ENCODE measurements around the gene NDUFS8. TPM values are rescaled to one million over a fixed set of nuclear protein-coding genes. Genes with fewer than 3 reads are reported as not detected.

NDUFS8 gene
- total RNA-seq, 2 experiments from 2014 or later, result 70.5 to 72.5 TPM

- Histone ChIP-seq H3K4me1 (ENCODE audit: insufficient read depth, low read length) (no peaks in the 10 kb centered on the region), H3K27me3 (ENCODE audit: control insufficient read depth in 1 of 2, insufficient read depth in 2 of 2, low read length in 2 of 2) (no peaks in the 10 kb centered on the region), H3K27ac (ENCODE audit: low read depth in 1 of 2, low read length in 2 of 2) (no peak overlapping the region), H3K4me3 (ENCODE audit: low read length) (no peak overlapping the region), H3K36me3 (ENCODE audit: insufficient read depth, low read length) (no peaks in the 10 kb centered on the region), H3K9me3 (ENCODE audit: control insufficient read depth in 1 of 2, insufficient read depth in 1 of 2, low read length in 2 of 2) (peaks cover 0 to 2% of the 10 kb centered on the region in 2 experiments)
- DNase-seq, result no peak
- intact Hi-C loops (cut with DNase I, micrococcal nuclease), result no loop called here
- TF ChIP-seq CTCF (IDR thresholded peaks at IDR 0.05), result no peak
- ChIA-PET CTCF (no interaction called here), POLR2A (no interaction called here)
- Mint-ChIP-seq H3K27ac (no peak overlapping the region), H3K27me3 (no peaks in the 10 kb centered on the region), H3K4me1 (ENCODE audit: low read depth) (no peaks in the 10 kb centered on the region), H3K36me3 (ENCODE audit: low read depth) (no peaks in the 10 kb centered on the region), H3K9me3 (no peaks in the 10 kb centered on the region), H3K4me3 (no peak overlapping the region)
- ATAC-seq (ENCODE audit: poor library complexity), result no peak
Measured at GRCh38 chr11:68018730-68019190, 11.7 kb upstream of the NDUFS8 start.

GRCh38 chr11:68019486-68019885, 11.0 kb upstream of the NDUFS8 start:
- Mint-ChIP-seq H3K4me1 (ENCODE audit: low read depth) (no peaks in the 10 kb centered on the region), H3K36me3 (ENCODE audit: low read depth) (no peaks in the 10 kb centered on the region), H3K27ac (no peak overlapping the region), H3K9me3 (no peaks in the 10 kb centered on the region), H3K4me3 (no peak overlapping the region), H3K27me3 (no peaks in the 10 kb centered on the region)
- H3K4me1 ChIP-seq (ENCODE audit: insufficient read depth, low read length), result no peaks in the 10 kb centered on the region
- H3K27ac ChIP-seq (ENCODE audit: low read depth in 1 of 2, low read length in 2 of 2), result no peak overlapping the region
- no peak overlapping the region for H3K4me3 ChIP-seq (ENCODE audit: low read length)
- H3K36me3 ChIP-seq (ENCODE audit: insufficient read depth, low read length), result no peaks in the 10 kb centered on the region
- ATAC-seq (ENCODE audit: poor library complexity) (no peak), DNase-seq (no peak)
- TF ChIP-seq CTCF (IDR thresholded peaks at IDR 0.05), result no peak
- intact Hi-C loops (cut with DNase I, micrococcal nuclease), result no loop called here
- H3K27me3 ChIP-seq (ENCODE audit: control insufficient read depth in 1 of 2, insufficient read depth in 2 of 2, low read length in 2 of 2), result no peaks in the 10 kb centered on the region
- ChIA-PET POLR2A (no interaction called here), CTCF (no interaction called here)
- H3K9me3 ChIP-seq (ENCODE audit: control insufficient read depth in 1 of 2, insufficient read depth in 1 of 2, low read length in 2 of 2), result no peaks in the 10 kb centered on the region

- H3K36me3 Mint-ChIP-seq (ENCODE audit: low read depth), result no peaks in the 10 kb centered on the region
- intact Hi-C loops (cut with DNase I, micrococcal nuclease), result no loop called here
- no peaks in the 10 kb centered on the region for H3K4me1 ChIP-seq (ENCODE audit: insufficient read depth, low read length)
Measured at GRCh38 chr11:68020575-68020974, 9.9 kb upstream of the NDUFS8 start.

More at GRCh38 chr11:68020575-68020974, 9.9 kb upstream of the NDUFS8 start:
- Histone ChIP-seq H3K4me3 (ENCODE audit: low read length) (no peak overlapping the region), H3K27me3 (ENCODE audit: control insufficient read depth in 1 of 2, insufficient read depth in 2 of 2, low read length in 2 of 2) (no peaks in the 10 kb centered on the region), H3K9me3 (ENCODE audit: control insufficient read depth in 1 of 2, insufficient read depth in 1 of 2, low read length in 2 of 2) (no peaks in the 10 kb centered on the region), H3K36me3 (ENCODE audit: insufficient read depth, low read length) (no peaks in the 10 kb centered on the region), H3K27ac (ENCODE audit: low read depth in 1 of 2, low read length in 2 of 2) (no peak overlapping the region)
- H3K27ac Mint-ChIP-seq, result no peak overlapping the region
- ATAC-seq (ENCODE audit: poor library complexity), result no peak
- peaks cover 2% of the 10 kb centered on the region for H3K9me3 Mint-ChIP-seq
- ChIA-PET CTCF (no interaction called here), POLR2A (no interaction called here)
- TF ChIP-seq CTCF (IDR thresholded peaks at IDR 0.05), result no peak
- H3K4me3 Mint-ChIP-seq, result no peak overlapping the region
- H3K4me1 Mint-ChIP-seq (ENCODE audit: low read depth), result no peaks in the 10 kb centered on the region
- no peaks in the 10 kb centered on the region for H3K27me3 Mint-ChIP-seq
- DNase-seq, result no peak

Data from CD4-positive, alpha-beta T cell (primary cell).